Duodenal mucosa (tissue), 2 donors: ENCODE data around the gene HSPB7.
"Not testable (repeated sequence)": the region's sequence is repeated elsewhere in the genome, so short reads cannot be mapped to it uniquely, and the experiment has no call there.

Experiments
- H3K27ac ChIP-seq: one replicate; pipeline ENCODE4 v1.7.0; 2013; ENCODE audit warnings: low read depth, low read length
- H3K27me3 ChIP-seq, 2 donors: one replicate each; pipeline ENCODE4 v1.7.0; 2013; ENCODE audit warnings: low read length in 2 of 2, control low read depth in 1 of 2; ENCODE audit not compliant: insufficient read depth in 2 of 2, control insufficient read depth in 1 of 2
- H3K36me3 ChIP-seq, 2 donors: one replicate each; pipeline ENCODE4 v1.7.0; 2013; ENCODE audit warnings: low read length in 2 of 2, control low read depth in 1 of 2; ENCODE audit not compliant: insufficient read depth in 2 of 2, control insufficient read depth in 1 of 2
- H3K4me1 ChIP-seq, 2 donors: one replicate each; pipeline ENCODE4 v1.7.0; 2013; ENCODE audit warnings: low read length in 2 of 2, control low read depth in 1 of 2; ENCODE audit not compliant: insufficient read depth in 2 of 2, control insufficient read depth in 1 of 2
- H3K4me3 ChIP-seq, 2 donors: one replicate each; pipeline ENCODE4 v1.7.0; 2013; ENCODE audit warnings: low read length in 2 of 2, low read depth in 1 of 2
- H3K9ac ChIP-seq, 2 donors: one replicate each; pipeline ENCODE4 v1.7.0; 2013; ENCODE audit warnings: low read length in 2 of 2, low read depth in 1 of 2
- H3K9me3 ChIP-seq, 2 donors: one replicate each; pipeline ENCODE4 v1.7.0; 2013; ENCODE audit warnings: low read length in 2 of 2, control low read depth in 1 of 2; ENCODE audit not compliant: control insufficient read depth in 1 of 2

HSPB7 gene

DNA sequence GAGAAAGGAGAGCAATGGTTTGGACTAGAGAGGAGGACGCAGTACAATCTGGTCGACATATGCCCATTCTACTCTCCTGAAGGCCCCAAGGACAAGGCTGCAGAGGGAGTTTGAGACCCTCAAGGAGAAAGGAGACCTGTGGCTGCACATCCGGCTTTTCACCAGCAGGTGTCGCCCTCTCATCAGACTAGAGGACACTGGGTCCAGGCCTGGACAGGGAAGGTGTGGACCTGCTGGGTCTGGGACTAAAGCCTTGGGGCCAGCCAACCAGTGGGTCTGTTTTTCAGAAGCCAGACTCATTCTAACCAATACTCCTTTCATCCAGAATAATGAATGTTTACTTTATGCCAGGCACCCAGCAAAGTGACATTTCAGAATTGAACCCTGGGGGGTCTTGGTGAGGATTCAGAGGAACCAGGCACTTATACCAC lies 8.8 kb downstream of the HSPB7 start:
- H3K4me1 ChIP-seq = peaks cover 12% of the 10 kb centered on the region in 2 donors
- no peak overlapping the region for H3K27ac ChIP-seq
- H3K27me3 ChIP-seq = no peaks in the 10 kb centered on the region
- H3K4me3 ChIP-seq = no peak overlapping the region
- H3K36me3 ChIP-seq = no peaks in the 10 kb centered on the region
- no peaks in the 10 kb centered on the region for H3K9me3 ChIP-seq
- no peak overlapping the region for H3K9ac ChIP-seq

DNA sequence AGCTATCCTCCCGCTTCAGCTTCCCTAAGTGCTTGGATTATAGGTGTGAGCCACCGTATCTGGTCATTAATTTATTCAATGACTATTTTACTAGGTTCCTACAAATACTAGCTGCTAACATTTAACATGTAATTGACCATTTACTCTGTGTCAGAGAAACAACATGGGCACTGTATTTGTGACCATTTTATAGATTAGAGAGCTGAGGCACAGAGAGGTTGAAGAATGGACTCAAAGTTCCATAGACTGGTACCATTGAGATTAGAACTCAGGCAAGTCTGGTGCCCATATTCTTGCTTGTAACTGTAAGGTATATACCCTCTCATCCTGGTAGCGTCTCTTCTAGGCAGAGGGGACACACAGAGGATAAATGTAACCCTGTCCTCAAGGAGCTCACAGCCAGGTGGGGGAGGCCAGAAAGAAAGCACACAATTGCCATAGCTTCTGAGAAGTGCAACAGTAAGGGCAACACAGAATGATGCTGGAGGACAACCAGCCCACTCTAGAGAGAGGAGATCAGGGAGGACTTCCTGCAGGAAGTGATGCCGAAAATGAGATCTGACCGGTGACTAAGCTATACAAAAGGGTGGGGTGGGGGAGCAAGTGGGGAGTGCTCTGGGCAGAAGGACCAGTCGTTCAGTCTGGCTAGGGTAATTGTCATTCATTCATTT lies 10.0 kb downstream of the HSPB7 start:
- Histone ChIP-seq H3K9me3 (no peaks in the 10 kb centered on the region), H3K9ac (no peak overlapping the region), H3K36me3 (no peaks in the 10 kb centered on the region), H3K27ac (no peak overlapping the region), H3K4me1 (peaks cover 3 to 7% of the 10 kb centered on the region in 2 donors), H3K27me3 (no peaks in the 10 kb centered on the region), H3K4me3 (no peak overlapping the region)

DNA sequence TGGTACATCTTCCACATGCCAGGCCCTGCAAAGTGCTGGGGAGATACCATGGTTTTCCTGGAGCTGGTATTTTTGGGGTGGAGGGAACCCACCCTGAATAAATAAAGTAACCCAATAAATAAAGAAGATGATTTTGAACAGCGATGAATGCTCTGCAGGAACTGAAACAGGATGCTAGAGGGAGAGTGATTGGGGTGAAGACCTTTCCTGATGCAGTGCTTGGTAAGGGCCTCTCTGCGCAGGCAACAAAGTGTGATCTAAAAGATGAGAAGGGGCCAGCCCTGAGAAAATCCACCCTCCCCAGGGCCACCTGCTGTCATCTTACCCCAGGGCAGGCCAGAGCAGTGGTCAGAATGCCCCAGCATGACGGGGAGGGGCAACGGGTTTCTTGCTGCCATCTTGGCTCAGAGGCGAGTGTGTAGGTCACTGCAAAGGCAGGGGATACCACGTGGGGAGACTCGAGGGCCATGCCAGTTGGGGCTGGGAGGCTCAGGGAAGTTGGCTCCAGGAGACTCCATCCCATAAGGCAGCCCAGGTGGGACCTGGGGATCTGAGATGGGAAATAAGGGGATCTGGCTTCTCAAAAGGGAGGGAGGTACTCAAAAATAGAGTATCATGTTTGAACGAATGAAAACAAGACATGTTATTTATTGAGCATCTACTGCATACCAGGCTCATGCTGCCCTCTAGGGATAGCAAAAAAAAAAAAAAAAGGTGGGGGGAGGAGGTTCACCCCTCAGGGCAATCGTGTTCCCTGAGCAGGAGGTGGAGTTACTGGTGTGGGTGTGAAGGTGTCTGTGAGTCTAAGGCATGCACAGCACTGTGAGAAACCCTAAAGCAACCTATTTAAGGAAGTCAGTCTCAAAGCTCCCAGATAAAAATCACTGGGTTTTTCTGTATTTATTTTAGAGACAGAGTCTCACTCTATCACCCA lies 11.0 kb downstream of the HSPB7 start:
- H3K36me3 ChIP-seq = no peaks in the 10 kb centered on the region
- no peaks in the 10 kb centered on the region for H3K9me3 ChIP-seq
- H3K9ac ChIP-seq = no peak overlapping the region
- no peaks in the 10 kb centered on the region for H3K4me1 ChIP-seq
- H3K27ac ChIP-seq = no peak overlapping the region
- no peaks in the 10 kb centered on the region for H3K27me3 ChIP-seq
- no peak overlapping the region for H3K4me3 ChIP-seq

DNA sequence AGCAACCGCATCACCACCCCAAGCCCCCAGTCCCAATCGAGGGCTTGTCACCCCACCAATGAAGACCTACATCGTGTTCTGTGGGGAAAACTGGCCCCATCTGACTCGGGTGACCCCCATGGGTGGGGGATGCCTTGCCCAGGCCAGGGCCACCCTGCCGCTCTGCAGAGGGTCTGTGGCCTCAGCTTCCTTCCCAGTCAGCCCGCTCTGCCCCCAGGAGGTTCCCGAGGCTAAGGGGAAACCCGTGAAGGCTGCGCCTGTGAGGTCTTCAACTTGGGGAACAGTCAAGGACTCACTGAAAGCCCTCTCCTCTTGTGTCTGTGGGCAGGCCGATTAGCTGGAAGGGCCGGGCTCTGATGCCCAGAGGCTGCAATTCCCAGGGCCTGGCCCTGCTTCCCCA lies 11.8 kb downstream of the HSPB7 start:
- H3K4me3 ChIP-seq = no peak overlapping the region
- no peaks in the 10 kb centered on the region for H3K9me3 ChIP-seq
- no peaks in the 10 kb centered on the region for H3K4me1 ChIP-seq
- H3K27me3 ChIP-seq = no peaks in the 10 kb centered on the region
- no peak overlapping the region for H3K27ac ChIP-seq
- no peak overlapping the region for H3K9ac ChIP-seq
- no peaks in the 10 kb centered on the region for H3K36me3 ChIP-seq

GRCh38 chr1:16005597-16005996 lies 12.2 kb downstream of the HSPB7 start:
- no peak overlapping the region for H3K27ac ChIP-seq
- H3K9ac ChIP-seq = no peak overlapping the region
- H3K4me1 ChIP-seq = no peaks in the 10 kb centered on the region
- no peaks in the 10 kb centered on the region for H3K36me3 ChIP-seq
- no peaks in the 10 kb centered on the region for H3K9me3 ChIP-seq
- H3K27me3 ChIP-seq = no peaks in the 10 kb centered on the region
- H3K4me3 ChIP-seq = no peak overlapping the region

DNA sequence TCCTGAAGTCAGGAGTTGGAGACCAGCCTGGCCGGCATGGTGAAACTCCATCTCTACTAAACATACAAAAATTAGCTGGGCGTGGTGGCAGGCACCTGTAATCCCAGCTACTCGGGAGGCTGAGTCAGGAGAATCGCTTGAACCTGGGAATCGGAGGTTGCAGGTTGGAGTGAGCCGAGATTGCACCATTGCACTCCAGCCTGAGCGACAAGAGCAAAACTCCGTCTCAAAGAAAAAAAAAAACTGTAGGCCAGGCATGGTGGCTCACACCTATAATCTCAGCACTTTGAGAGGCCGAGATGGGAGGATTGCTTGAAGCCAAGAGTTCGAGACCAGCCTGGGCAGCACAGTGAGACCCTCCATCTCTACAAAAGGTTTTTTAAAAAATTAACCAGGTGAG lies 16.6 kb downstream of the HSPB7 start:
- H3K9me3 ChIP-seq, H3K4me3 ChIP-seq, H3K27me3 ChIP-seq, H3K36me3 ChIP-seq, H3K9ac ChIP-seq, H3K4me1 ChIP-seq, H3K27ac ChIP-seq: not testable (repeated sequence)

GRCh38 chr1:15998929-15999328 lies 18.9 kb downstream of the HSPB7 start:
- Histone ChIP-seq H3K9me3 (no peaks in the 10 kb centered on the region), H3K9ac (no peak overlapping the region), H3K27ac (no peak overlapping the region), H3K4me3 (no peak overlapping the region), H3K27me3 (no peaks in the 10 kb centered on the region), H3K36me3 (no peaks in the 10 kb centered on the region), H3K4me1 (no peaks in the 10 kb centered on the region)

- Histone ChIP-seq H3K9ac (no peak overlapping the region), H3K4me1 (no peaks in the 10 kb centered on the region)
Observed at GRCh38 chr1:15997637-15998280, 20.1 kb downstream of the HSPB7 start.

GRCh38 chr1:15997076-15997585 lies 20.7 kb downstream of the HSPB7 start:
- no peak overlapping the region for H3K4me3 ChIP-seq
- no peaks in the 10 kb centered on the region for H3K4me1 ChIP-seq
- H3K9me3 ChIP-seq = no peaks in the 10 kb centered on the region
- no peak overlapping the region for H3K9ac ChIP-seq
- H3K27ac ChIP-seq = no peak overlapping the region
- no peaks in the 10 kb centered on the region for H3K27me3 ChIP-seq
- H3K36me3 ChIP-seq = no peaks in the 10 kb centered on the region

More at GRCh38 chr1:15997637-15998280, 20.1 kb downstream of the HSPB7 start:
- Histone ChIP-seq H3K36me3 (no peaks in the 10 kb centered on the region), H3K4me3 (no peak overlapping the region), H3K9me3 (no peaks in the 10 kb centered on the region), H3K27me3 (no peaks in the 10 kb centered on the region), H3K27ac (no peak overlapping the region)
